PC-3 (cell line): Measurements from ENCODE around the gene TEX19.

Source experiments
- EZH2 ChIP-seq: fragments of 300-600 bp; sonication (generic); IDR thresholded peaks from one replicate; pipeline ENCODE4 v1.6.1; 2017; ENCODE audit warnings: antibody characterized with exemption, mild to moderate bottlenecking, low read length; ENCODE audit not compliant: unreplicated experiment
- EZH2phosphoT487 ChIP-seq: fragments of 300-600 bp; sonication (generic); IDR thresholded peaks from 2 replicates; pipeline ENCODE4 v1.6.1; 2018; ENCODE audit warnings: mild to moderate bottlenecking, antibody characterized with exemption, low read length, borderline replicate concordance
- TF ChIP-seq, protein P1 (sequence below): fragments of 300-600 bp; sonication (generic); conservative IDR thresholded peaks from 2 replicates; pipeline ENCODE4 v1.5.1; 2017; ENCODE audit warnings: antibody characterized with exemption, low read depth, mild to moderate bottlenecking, low read length

DNA sequence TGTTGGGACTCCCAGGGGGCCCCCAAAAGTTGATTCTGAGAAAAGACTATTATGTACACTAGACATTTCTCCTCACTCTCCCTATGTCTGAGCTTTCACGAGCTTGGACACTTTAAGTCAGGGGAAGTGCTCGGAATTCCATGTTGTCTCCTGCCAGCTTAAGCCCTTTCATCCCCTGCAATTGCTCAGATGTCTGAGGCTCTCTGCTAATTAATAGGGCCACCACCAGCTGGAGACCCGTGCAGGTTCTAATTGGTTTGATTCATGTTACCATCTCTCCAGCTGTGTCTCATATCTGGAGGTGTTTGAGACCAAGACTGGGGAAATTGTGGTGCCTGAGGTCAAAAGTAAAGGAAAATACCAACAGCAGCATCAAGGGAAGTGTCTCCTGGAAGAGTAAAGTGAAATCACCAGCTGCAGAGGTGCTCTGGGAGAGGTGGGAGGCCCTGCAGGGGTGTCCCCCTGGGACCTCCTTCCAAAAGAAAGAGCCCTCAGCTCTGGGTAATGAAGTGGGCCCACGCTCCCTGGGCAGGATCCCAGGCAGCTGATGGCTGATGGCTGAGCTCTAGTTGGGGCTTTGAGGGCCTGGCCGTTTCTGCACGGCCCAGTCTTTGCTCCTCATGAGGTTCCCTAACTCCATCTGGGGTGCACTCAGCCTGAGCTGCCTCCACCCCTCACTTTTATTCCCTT, 6.7 kb downstream of the TEX19 start:
- TF ChIP-seq, protein P1, sequence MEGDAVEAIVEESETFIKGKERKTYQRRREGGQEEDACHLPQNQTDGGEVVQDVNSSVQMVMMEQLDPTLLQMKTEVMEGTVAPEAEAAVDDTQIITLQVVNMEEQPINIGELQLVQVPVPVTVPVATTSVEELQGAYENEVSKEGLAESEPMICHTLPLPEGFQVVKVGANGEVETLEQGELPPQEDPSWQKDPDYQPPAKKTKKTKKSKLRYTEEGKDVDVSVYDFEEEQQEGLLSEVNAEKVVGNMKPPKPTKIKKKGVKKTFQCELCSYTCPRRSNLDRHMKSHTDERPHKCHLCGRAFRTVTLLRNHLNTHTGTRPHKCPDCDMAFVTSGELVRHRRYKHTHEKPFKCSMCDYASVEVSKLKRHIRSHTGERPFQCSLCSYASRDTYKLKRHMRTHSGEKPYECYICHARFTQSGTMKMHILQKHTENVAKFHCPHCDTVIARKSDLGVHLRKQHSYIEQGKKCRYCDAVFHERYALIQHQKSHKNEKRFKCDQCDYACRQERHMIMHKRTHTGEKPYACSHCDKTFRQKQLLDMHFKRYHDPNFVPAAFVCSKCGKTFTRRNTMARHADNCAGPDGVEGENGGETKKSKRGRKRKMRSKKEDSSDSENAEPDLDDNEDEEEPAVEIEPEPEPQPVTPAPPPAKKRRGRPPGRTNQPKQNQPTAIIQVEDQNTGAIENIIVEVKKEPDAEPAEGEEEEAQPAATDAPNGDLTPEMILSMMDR: no peak
- TF ChIP-seq EZH2phosphoT487 (no peak), EZH2 (no peak)
